Activated T-cell treated with anti-CD3 and anti-CD28 coated beads, Interleukin-2, amount 50 U/mL, for 72 hours (primary cell): Measurements from ENCODE around the gene PRAMEF8. TPM values are rescaled to one million over a fixed set of nuclear protein-coding genes. Genes with fewer than 3 reads are reported as not detected.
"Not testable (repeated sequence)": the region's sequence is repeated elsewhere in the genome, so short reads cannot be mapped to it uniquely, and the experiment has no call there.

Source experiments
- ATAC-seq, 2 donors: fragments of 150-1000 bp; cut with Tn5 transposase; replicated peaks in 1 of 2; 2 replicates each; pipeline ENCODE4 v1.10.0; 2021; ENCODE audit warnings: moderate library complexity in 2 of 2, mild to moderate bottlenecking in 1 of 2
- DNase-seq, 2 donors: peaks; one replicate each; pipeline ENCODE4 v3.0.0; 2021 to 2022; ENCODE audit warnings: mixed read lengths in 1 of 2
- H3K27ac Mint-ChIP-seq: one replicate; pipeline ENCODE4 v1.8.0; 2022; ENCODE audit warnings: mild to moderate bottlenecking, moderate library complexity, mixed read lengths
- H3K27me3 Mint-ChIP-seq: one replicate; pipeline ENCODE4 v1.8.0; 2022; ENCODE audit warnings: low read depth, mixed read lengths
- H3K36me3 Mint-ChIP-seq, 2 donors: one replicate each; pipeline ENCODE4 v1.8.0; 2022; ENCODE audit warnings: mixed read lengths in 2 of 2, mild to moderate bottlenecking in 1 of 2; ENCODE audit not compliant: insufficient read depth in 2 of 2
- H3K4me1 Mint-ChIP-seq: one replicate; pipeline ENCODE4 v1.8.0; 2022; ENCODE audit warnings: low read depth, mixed read lengths
- H3K4me3 Mint-ChIP-seq, 2 donors: one replicate each; pipeline ENCODE4 v1.8.0; 2022; ENCODE audit warnings: mild to moderate bottlenecking in 2 of 2, mixed read lengths in 2 of 2, moderate library complexity in 2 of 2
- H3K9me3 Mint-ChIP-seq, 2 donors: one replicate each; pipeline ENCODE4 v1.8.0; 2022; ENCODE audit warnings: mixed read lengths in 2 of 2
- total RNA-seq, 2 donors: library from RNA; stranded (reverse); gene quantifications; one replicate each; pipeline ENCODE4 v1.2.3, GENCODE V29; 2022

Gene PRAMEF8
- total RNA-seq = not detected

DNA sequence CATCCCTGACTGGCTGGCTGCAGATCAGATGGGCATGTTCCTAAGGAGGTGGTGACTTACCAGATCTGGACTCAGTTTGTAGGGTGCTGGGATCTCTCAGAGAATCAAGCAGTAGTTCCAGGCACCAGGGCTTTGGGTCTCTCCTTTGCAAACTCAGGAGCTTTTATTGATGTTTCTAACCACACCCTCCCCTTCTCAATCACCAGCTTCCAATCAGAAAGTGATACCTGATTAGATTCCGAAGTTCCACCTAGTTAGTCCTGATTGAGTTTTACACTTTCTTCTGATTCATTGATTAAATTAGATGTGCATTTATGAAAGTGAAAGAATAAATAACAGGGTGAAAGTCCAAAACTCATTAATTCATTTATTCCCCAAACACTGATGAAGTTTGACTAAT is at the start of gene PRAMEF8:
Gene PRAMEF8 (minus strand): TSS at position 101 of the 400 bp plus-strand sequence. CDS start 1,046 bp downstream, outside the sequence.
- not testable (repeated sequence) for H3K36me3 Mint-ChIP-seq, ATAC-seq, H3K4me3 Mint-ChIP-seq, H3K4me1 Mint-ChIP-seq, DNase-seq, H3K27me3 Mint-ChIP-seq, H3K9me3 Mint-ChIP-seq, H3K27ac Mint-ChIP-seq

DNA sequence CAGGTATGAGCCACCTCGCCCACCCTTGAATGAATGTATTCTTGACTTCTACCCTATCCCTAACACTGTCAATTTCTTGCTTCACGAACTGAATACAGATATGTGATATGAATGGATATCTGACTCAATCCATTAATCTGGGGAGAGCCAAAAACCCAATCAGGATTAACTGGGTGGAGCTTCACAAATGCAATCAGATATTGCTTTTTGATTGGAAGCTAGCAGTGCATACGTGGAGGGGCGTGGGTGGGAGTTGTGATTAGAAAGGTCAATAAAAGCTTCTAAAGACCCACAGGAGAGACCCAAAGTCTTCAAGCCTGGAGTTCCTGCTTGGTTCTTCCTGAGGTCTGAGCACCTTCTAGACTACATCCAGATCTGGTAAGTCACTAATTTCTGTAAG is 30.3 kb upstream of the PRAMEF8 start, which contains the start of gene PRAMEF15:
Gene PRAMEF15 (plus strand): TSS at position 301 of the 400 bp plus-strand sequence. CDS start 2,827 bp downstream, outside the sequence.
- not testable (repeated sequence) for H3K4me3 Mint-ChIP-seq, H3K4me1 Mint-ChIP-seq, DNase-seq, ATAC-seq, H3K27ac Mint-ChIP-seq, H3K27me3 Mint-ChIP-seq, H3K36me3 Mint-ChIP-seq, H3K9me3 Mint-ChIP-seq

DNA sequence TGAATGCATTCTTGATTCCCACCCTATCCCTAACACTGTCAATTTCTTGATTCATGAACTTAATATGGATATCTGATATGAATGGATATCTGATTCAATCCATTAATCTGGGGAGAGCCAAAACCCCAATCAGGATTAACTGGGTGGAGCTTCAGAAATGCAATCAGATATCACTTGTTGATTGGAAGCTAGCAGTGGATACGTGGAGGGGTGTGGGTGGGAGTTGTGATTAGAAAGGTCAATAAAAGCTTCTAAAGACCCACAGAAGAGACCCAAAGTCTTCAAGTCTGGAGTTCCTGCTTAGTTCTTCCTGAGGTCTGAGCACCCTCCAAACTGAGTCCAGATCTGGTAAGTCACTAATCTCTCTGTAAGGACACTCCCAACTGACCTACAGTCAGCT is 18.3 kb upstream of the PRAMEF8 start, which contains the start of gene PRAMEF33:
Gene PRAMEF33 (plus strand): TSS at position 301 of the 400 bp plus-strand sequence. CDS start 2,416 bp downstream, outside the sequence.
- H3K4me1 Mint-ChIP-seq, H3K27ac Mint-ChIP-seq, DNase-seq, H3K9me3 Mint-ChIP-seq, H3K27me3 Mint-ChIP-seq, H3K4me3 Mint-ChIP-seq, H3K36me3 Mint-ChIP-seq, ATAC-seq: not testable (repeated sequence)

DNA sequence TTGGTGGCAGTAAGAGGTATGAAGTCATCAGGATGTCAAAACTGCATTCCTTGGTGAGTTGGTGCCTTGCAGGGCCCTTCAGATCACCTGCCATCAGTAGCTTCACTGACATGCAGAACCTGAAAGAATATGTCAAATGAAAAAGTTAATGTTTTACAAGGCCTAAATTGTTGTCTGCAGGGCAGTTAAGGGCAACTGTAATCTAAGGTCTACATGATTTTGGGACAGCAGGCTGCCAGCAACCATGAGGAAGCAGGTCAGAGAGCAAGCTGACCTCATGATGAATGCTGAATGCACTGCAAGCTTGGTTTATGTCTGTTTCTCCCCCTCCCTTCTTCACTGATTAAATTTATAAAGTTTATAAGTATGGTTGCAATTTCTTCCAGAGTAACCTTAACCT is 17.3 kb upstream of the PRAMEF8 start:
- not testable (repeated sequence) for DNase-seq, H3K27me3 Mint-ChIP-seq, H3K4me1 Mint-ChIP-seq, H3K9me3 Mint-ChIP-seq, ATAC-seq, H3K27ac Mint-ChIP-seq, H3K4me3 Mint-ChIP-seq, H3K36me3 Mint-ChIP-seq

DNA sequence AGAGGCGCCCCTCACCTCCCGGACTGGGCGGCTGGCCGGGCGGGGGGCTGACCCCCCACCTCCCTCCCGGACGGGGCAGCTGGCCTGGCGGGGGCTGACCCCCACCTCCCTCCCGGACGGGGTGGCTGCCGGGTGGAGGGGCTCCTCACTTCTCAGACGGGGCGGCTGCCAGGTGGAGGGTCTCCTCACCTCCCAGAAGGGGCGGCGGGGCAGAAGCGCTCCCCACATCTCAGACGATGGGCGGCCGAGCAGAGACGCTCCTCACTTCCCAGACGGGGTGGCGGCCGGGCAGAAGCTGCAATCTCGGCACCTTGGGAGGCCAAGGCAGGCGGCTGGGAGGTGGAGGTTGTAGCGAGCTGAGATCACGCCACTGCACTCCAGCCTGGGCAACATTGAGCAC is 13.8 kb upstream of the PRAMEF8 start:
- H3K27me3 Mint-ChIP-seq, DNase-seq, H3K4me3 Mint-ChIP-seq, H3K9me3 Mint-ChIP-seq, ATAC-seq, H3K27ac Mint-ChIP-seq, H3K36me3 Mint-ChIP-seq, H3K4me1 Mint-ChIP-seq: not testable (repeated sequence)

DNA sequence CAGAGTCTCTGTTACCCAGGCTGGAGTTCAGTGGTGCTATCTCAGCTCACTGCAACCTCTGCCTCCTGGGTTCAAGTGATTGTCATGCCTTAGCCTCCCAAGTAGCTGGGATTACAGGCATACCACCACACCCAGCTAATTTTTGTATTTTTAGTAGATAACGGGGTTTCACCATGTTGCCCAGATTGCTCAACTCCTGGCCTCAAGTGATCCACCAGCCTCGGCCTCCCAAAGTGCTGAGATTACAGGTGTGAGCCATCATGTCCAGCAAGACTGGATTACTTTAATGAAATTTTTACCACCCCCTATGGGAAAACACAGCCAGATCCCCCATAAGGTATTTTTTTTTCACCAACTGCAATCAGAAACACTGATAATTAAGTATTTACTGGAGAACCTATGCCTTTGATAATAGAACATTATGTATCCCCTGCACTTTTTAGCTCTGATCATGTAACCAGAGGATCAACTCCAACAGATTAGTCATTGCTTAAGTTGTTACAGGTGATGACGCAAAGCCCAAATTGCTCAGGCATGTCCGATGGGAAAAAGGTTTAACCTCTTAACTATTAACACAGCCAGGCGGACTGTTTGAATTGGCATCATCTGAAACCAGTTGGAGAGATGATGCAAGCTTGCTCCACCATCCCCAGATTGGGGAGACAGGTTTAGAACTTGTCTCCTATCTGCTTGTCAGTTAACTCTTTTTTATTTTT is 12.4 kb upstream of the PRAMEF8 start:
- not testable (repeated sequence) for H3K36me3 Mint-ChIP-seq, H3K4me3 Mint-ChIP-seq, DNase-seq, H3K27ac Mint-ChIP-seq, H3K4me1 Mint-ChIP-seq, H3K27me3 Mint-ChIP-seq, H3K9me3 Mint-ChIP-seq, ATAC-seq

DNA sequence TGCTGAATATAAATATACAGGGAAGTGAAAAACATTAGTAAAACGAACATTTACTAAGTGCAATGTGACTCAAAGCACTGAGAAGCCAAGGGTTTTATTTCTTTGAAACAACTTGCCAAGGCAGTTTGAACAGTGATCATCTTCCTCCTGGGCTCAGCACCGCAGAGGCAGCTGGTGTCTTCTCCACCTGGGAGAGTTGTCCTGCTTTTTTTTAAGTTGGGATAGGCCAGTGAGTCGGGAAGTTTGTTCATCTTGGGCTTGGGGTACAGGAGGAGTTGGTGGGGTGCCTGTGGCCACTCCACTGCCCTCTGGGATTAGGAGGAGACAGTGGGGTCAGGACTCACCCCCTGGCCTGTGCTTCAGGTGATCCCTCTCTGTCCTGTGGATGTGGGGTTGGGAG is 4.1 kb upstream of the PRAMEF8 start:
- ATAC-seq, H3K9me3 Mint-ChIP-seq, H3K36me3 Mint-ChIP-seq, DNase-seq, H3K4me1 Mint-ChIP-seq, H3K4me3 Mint-ChIP-seq, H3K27me3 Mint-ChIP-seq, H3K27ac Mint-ChIP-seq: not testable (repeated sequence)

DNA sequence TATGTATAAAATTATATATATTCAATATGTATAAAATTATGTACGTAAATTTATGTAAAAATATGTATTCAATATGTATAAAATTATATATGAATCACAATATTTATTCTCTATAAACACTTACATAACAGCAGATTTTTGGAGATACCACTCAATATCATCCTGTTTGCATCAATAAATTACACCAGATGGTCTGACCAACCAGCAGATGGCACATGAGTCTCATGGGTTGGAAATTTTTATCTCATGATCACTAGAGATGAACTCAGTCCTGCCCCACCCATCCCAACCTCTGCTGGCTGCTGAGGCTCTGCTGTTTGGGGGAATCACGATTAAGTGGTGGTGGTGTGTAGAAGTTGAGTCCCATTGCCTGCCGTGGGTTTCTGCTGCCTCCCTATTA is 5.3 kb downstream of the PRAMEF8 start:
- H3K27ac Mint-ChIP-seq, H3K4me3 Mint-ChIP-seq: not testable (repeated sequence)

DNA sequence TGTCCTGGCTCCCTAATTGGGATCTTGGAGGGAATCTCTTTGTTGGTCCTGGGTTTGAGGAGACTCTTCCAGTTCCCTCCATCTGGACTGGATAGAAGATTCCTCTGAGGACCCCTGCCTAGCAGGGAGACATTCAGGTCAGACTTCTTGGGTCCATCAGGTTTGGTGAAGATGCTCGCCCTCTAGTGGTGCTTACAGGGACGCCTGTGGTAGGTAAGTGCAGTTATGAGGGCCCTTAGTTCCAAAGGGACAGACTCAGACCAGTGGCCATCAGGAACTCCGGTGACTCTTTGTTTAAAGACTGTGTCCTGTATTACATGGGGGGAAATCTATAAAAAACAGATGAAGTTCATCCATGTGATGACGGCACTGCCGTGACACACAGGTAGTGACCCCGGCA is 7.9 kb downstream of the PRAMEF8 start:
- not testable (repeated sequence) for H3K9me3 Mint-ChIP-seq, H3K27me3 Mint-ChIP-seq, H3K27ac Mint-ChIP-seq, DNase-seq, ATAC-seq, H3K36me3 Mint-ChIP-seq, H3K4me1 Mint-ChIP-seq, H3K4me3 Mint-ChIP-seq

More for the DNA sequence above, 5.3 kb downstream of the PRAMEF8 start:
- not testable (repeated sequence) for DNase-seq, H3K9me3 Mint-ChIP-seq, H3K4me1 Mint-ChIP-seq, H3K27me3 Mint-ChIP-seq, ATAC-seq, H3K36me3 Mint-ChIP-seq

DNA sequence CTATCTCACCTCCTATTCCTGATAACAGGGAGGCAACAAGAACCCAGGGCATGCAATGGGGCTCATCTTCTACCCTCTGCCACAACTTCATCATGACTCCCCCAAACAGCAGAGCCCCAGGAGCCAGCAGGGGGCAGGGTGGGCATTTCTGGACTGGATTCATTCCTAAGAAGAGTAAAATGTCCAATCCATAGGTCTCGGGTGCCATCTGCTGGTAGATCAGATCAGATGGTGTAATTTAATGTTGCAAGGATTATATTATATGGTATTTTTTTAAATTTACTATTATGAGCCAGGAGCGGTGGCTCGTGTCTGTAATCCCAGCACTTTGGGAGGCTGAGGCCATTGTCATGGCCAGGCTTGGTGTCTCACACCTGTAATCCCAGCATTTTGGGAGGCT is 19.8 kb downstream of the PRAMEF8 start:
- not testable (repeated sequence) for H3K27ac Mint-ChIP-seq, H3K4me3 Mint-ChIP-seq, H3K36me3 Mint-ChIP-seq, DNase-seq, H3K4me1 Mint-ChIP-seq, ATAC-seq, H3K9me3 Mint-ChIP-seq, H3K27me3 Mint-ChIP-seq

DNA sequence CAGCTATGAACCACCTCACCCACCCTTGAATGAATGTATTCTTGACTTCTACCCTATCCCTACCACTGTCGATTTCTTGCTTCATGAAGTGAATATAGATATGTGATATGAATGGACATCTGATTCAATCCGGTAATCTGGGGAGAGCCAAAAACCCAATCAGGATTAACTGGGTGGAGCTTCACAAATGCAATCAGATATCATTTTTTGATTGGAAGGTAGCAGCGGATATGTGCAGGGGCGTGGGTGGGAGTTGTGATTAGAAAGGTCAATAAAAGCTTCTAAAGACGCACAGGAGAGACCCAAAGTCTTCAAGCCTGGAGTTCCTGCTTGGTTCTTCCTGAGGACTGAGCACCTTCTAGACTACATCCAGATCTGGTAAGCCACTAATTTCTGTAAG is 31.0 kb downstream of the PRAMEF8 start, which contains the start of gene PRAMEF5:
Gene PRAMEF5 (plus strand): TSS at position 301 of the 400 bp plus-strand sequence. CDS start 5,071 bp downstream, outside the sequence.
- H3K27me3 Mint-ChIP-seq, H3K36me3 Mint-ChIP-seq, H3K9me3 Mint-ChIP-seq, H3K27ac Mint-ChIP-seq, H3K4me1 Mint-ChIP-seq, ATAC-seq, DNase-seq, H3K4me3 Mint-ChIP-seq: not testable (repeated sequence)

DNA sequence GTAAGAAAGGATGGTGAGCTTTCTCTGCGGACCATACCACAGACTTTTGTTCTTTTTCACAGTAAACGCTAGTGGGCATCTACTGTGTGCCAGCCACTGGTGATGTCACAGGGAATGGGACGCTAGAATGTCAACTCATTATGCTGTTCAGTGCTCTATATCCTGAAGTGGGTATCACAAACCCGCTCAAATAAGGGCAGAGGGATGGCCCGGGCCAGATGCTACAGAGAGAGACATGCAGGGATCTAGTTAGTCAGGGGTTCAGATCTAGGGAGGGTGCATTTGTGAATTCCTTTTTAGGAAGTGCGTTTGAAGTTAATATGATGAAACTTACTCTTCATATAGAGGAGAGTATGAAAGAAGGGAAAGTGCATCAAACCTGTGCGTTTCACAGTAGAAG is 37.8 kb downstream of the PRAMEF8 start:
- not testable (repeated sequence) for DNase-seq, ATAC-seq

DNA sequence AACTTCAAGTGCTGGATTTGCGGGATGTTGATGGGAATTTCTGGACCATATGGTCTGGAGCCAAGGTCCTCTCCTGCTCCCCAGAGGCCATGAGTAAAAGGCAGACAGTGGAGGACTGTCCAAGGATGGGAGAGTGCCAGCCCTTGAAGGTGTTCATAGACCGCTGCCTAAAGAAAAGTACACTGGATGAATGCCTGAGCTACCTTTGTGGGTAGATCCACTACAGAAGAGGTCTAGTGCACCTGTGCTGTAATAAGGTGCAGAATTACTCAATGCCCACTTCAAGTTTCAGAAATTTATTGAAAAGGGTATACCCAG is 38.4 kb downstream of the PRAMEF8 start:
- H3K4me3 Mint-ChIP-seq, ATAC-seq, H3K9me3 Mint-ChIP-seq, H3K27me3 Mint-ChIP-seq, DNase-seq, H3K27ac Mint-ChIP-seq, H3K36me3 Mint-ChIP-seq, H3K4me1 Mint-ChIP-seq: not testable (repeated sequence)

More for the DNA sequence above, 37.8 kb downstream of the PRAMEF8 start:
- not testable (repeated sequence) for H3K4me1 Mint-ChIP-seq, H3K4me3 Mint-ChIP-seq, H3K27me3 Mint-ChIP-seq, H3K27ac Mint-ChIP-seq, H3K9me3 Mint-ChIP-seq, H3K36me3 Mint-ChIP-seq
